ENCODE data around the gene CATSPER3.

CATSPER3 gene

GRCh38 chr5:135011355-135012032, 43.8 kb downstream of the CATSPER3 start:
- no peak for DNase-seq

GRCh38 chr5:135012033-135012588, 44.4 kb downstream of the CATSPER3 start:
- no peak for DNase-seq

GRCh38 chr5:135012951-135013391, 45.3 kb downstream of the CATSPER3 start:
- DNase-seq = no peak

GRCh38 chr5:135013445-135013844, 45.7 kb downstream of the CATSPER3 start:
- DNase-seq = no peak

GRCh38 chr5:135013947-135014570, 46.4 kb downstream of the CATSPER3 start:
- DNase-seq = no peak

- no peak for DNase-seq
Observed at GRCh38 chr5:135015942-135016341, 48.2 kb downstream of the CATSPER3 start.

- no peak for DNase-seq
Observed at GRCh38 chr5:135016861-135017290, 49.2 kb downstream of the CATSPER3 start.

- no peak for DNase-seq
Observed at GRCh38 chr5:135018457-135018856, 50.8 kb downstream of the CATSPER3 start.

GRCh38 chr5:135019314-135019713, 51.6 kb downstream of the CATSPER3 start:
- DNase-seq = no peak

GRCh38 chr5:135020111-135020895, 52.6 kb downstream of the CATSPER3 start:
- DNase-seq = peak in 1 of 2 donors; percentile 7

GRCh38 chr5:135024956-135025729, 57.4 kb downstream of the CATSPER3 start:
- DNase-seq = no peak

- no peak for DNase-seq
Observed at GRCh38 chr5:135025730-135026644, 58.3 kb downstream of the CATSPER3 start.

GRCh38 chr5:135026645-135027265, 59.0 kb downstream of the CATSPER3 start:
- DNase-seq = no peak

GRCh38 chr5:135027266-135027696, 59.6 kb downstream of the CATSPER3 start:
- no peak for DNase-seq

GRCh38 chr5:135027697-135028615, 60.2 kb downstream of the CATSPER3 start:
- DNase-seq = no peak

- no peak for DNase-seq
Observed at GRCh38 chr5:135028791-135029476, 61.2 kb downstream of the CATSPER3 start.

GRCh38 chr5:135029477-135030122, 61.9 kb downstream of the CATSPER3 start:
- no peak for DNase-seq

- DNase-seq = no peak
Observed at GRCh38 chr5:135030123-135030955, 62.6 kb downstream of the CATSPER3 start.
